Transverse colon (tissue), 4 donors: ENCODE data around the gene AIP.

Source experiments
- EP300 ChIP-seq: sonication (generic); formaldehyde crosslinking; IDR thresholded peaks from one replicate; pipeline ENCODE4 v1.6.1; 2017; ENCODE audit warnings: antibody characterized with exemption, low read depth
- POLR2A ChIP-seq: fragments of 450-650 bp; IDR thresholded peaks from one replicate; pipeline ENCODE4 v1.6.1; 2016; ENCODE audit warnings: antibody characterized with exemption, mild to moderate bottlenecking, moderate library complexity
- POLR2AphosphoS5 ChIP-seq, 3 donors: sonication (generic); formaldehyde crosslinking; IDR thresholded peaks; one replicate each; pipeline ENCODE4 v1.6.1; 2016; ENCODE audit warnings: antibody characterized with exemption in 3 of 3
- TF ChIP-seq, protein P1 (sequence below), 5 experiments: fragments of 200-600 bp in 3 of 5; fragments of 450-650 bp in 2 of 5; sonication (generic) in 3 of 5; IDR thresholded peaks; 1 replicate in 2 of 5; 2 replicates in 3 of 5; pipeline ENCODE4 v1.5.1; 2016 to 2017; ENCODE audit warnings: antibody characterized with exemption in 5 of 5, inconsistent platforms in 3 of 5, mild to moderate bottlenecking in 2 of 5, moderate library complexity in 1 of 5

DNA sequence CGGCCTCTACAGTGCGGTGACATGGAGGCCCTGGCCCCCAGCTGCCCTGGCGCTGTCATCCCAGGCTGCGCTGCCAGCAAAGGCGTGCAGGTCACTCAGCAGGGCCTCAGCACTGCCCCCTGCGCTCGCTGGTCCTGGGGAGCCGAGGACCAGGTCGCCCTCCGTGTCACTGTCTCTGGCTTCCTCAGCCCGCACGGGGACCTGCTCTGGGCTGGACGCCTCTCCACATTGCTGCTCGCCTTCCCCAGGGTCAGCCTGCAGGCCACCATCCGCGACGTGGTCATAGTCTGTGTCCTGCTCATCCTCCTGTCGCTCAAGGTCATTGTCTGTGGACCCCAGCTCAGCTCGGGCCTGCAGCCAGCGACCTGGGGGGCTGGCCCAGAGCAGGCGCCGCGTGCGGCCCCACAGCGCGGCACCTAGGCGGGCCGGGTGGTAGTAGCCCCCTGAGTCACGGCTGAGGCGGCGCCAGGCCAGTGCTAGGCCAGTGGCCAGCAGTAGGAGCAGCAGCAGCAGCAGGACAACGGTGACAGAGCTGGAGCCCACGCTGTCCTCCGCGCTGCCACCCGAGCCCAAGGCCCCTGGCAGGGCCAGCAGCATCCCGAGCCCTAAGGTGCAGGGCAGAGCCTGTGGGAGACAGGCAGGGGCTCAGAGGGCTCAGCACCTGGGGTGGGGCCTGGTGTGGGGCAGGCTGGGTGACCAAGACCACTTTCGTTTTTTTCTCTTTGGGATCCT, 46.9 kb upstream of the AIP start:
- TF ChIP-seq POLR2AphosphoS5 (IDR thresholded peaks at IDR 0.05) = peak in 1 of 3 donors; percentile 4
- TF ChIP-seq POLR2A = peak; percentile 13
- TF ChIP-seq, protein P1, sequence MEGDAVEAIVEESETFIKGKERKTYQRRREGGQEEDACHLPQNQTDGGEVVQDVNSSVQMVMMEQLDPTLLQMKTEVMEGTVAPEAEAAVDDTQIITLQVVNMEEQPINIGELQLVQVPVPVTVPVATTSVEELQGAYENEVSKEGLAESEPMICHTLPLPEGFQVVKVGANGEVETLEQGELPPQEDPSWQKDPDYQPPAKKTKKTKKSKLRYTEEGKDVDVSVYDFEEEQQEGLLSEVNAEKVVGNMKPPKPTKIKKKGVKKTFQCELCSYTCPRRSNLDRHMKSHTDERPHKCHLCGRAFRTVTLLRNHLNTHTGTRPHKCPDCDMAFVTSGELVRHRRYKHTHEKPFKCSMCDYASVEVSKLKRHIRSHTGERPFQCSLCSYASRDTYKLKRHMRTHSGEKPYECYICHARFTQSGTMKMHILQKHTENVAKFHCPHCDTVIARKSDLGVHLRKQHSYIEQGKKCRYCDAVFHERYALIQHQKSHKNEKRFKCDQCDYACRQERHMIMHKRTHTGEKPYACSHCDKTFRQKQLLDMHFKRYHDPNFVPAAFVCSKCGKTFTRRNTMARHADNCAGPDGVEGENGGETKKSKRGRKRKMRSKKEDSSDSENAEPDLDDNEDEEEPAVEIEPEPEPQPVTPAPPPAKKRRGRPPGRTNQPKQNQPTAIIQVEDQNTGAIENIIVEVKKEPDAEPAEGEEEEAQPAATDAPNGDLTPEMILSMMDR (IDR thresholded peaks at IDR 0.05) = no peak
- no peak for TF ChIP-seq EP300
